Endothelial cell of umbilical vein (primary cell): ENCODE measurements around the gene PSPN. TPM values are rescaled to one million over a fixed set of nuclear protein-coding genes. Genes with fewer than 3 reads are reported as not detected.

Experiments used
- BruUV-seq: library from RNA; stranded (reverse); fragments of 400-500 nt; replicated peaks from 2 replicates; lab custom pipeline; 2021; lab: Mats Ljungman, UMichigan
- CTCF ChIA-PET: fragments of 300-600, 350-600 bp; sonication (Branson Sonifier 250); formaldehyde crosslinking; loops from one replicate; lab custom pipeline; 2021; ENCODE audit warnings: antibody characterized with exemption, inconsistent platforms; lab: Charles Lee
- POLR2A ChIA-PET: fragments of 300-600, 350-600 bp; sonication (Branson Sonifier 250); formaldehyde crosslinking; loops from one replicate; lab custom pipeline; 2021; ENCODE audit warnings: antibody characterized with exemption, inconsistent platforms; lab: Charles Lee
- DNase-seq: peaks from one replicate; pipeline ENCODE4 v3.0.0-alpha.2; 2011; ENCODE audit warnings: low read depth, low spot score
- FAIRE-seq: peaks from 2 replicates; lab custom pipeline; 2011; peaks lifted over from hg19 to GRCh38; lab: Jason Lieb, UNC
- H2AFZ ChIP-seq: 2 replicates; pipeline ENCODE4 v1.6.0; 2012; ENCODE audit warnings: low read depth, low read length, control low read depth, inconsistent platforms
- H3K27ac ChIP-seq: 2 replicates; pipeline ENCODE4 v1.5.1; 2011; ENCODE audit warnings: low read depth, mild to moderate bottlenecking, control low read depth, low read length, moderate library complexity; ENCODE audit not compliant: insufficient read depth
- H3K27me3 ChIP-seq, 2 experiments: 2 replicates each; pipeline versions ENCODE4 v1.6.0 to v1.6.1; 2011; ENCODE audit warnings: low read length in 2 of 2, mixed read lengths in 1 of 2; ENCODE audit not compliant: control insufficient read depth in 2 of 2, insufficient read depth in 2 of 2
- H3K36me3 ChIP-seq, 2 experiments: 2 replicates in 1 of 2; 3 replicates in 1 of 2; pipeline ENCODE4 v1.5.1; 2011; ENCODE audit warnings: low read length in 2 of 2, mild to moderate bottlenecking in 1 of 2, moderate library complexity in 1 of 2; ENCODE audit not compliant: control insufficient read depth in 2 of 2, insufficient read depth in 2 of 2; ENCODE audit errors: extremely low read depth in 1 of 2
- H3K4me1 ChIP-seq: 3 replicates; pipeline ENCODE4 v1.5.1; 2011; ENCODE audit warnings: mild to moderate bottlenecking, low read length; ENCODE audit not compliant: control insufficient read depth, insufficient read depth; ENCODE audit errors: extremely low read depth
- H3K4me2 ChIP-seq: 2 replicates; pipeline ENCODE4 v1.6.1; 2011; ENCODE audit warnings: low read length, control low read depth, mixed read lengths; ENCODE audit not compliant: insufficient read depth
- H3K4me3 ChIP-seq, 3 experiments: fragments of 200-600 bp in 1 of 3; sonication (generic), shearing (Covaris generic) in 1 of 3; replicated peaks in 1 of 3; 2 replicates each; pipeline ENCODE4 v1.5.1; 2011 to 2016; ENCODE audit warnings: control low read depth in 3 of 3, low read length in 3 of 3, mild to moderate bottlenecking in 2 of 3, inconsistent platforms in 1 of 3, low read depth in 1 of 3, moderate library complexity in 1 of 3; ENCODE audit not compliant: insufficient read depth in 1 of 3
- H3K79me2 ChIP-seq: 2 replicates; pipeline ENCODE4 v1.6.0; 2012; ENCODE audit warnings: low read length, inconsistent platforms; ENCODE audit not compliant: control insufficient read depth, insufficient read depth
- H3K9ac ChIP-seq: replicated peaks from 2 replicates; pipeline ENCODE3; 2011; ENCODE audit warnings: low read length, control low read depth; ENCODE audit not compliant: insufficient read depth; ENCODE audit errors: extremely low read depth
- H3K9me1 ChIP-seq: replicated peaks from 3 replicates; pipeline ENCODE4 v1.6.0; 2011; ENCODE audit warnings: mild to moderate bottlenecking, low read length; ENCODE audit not compliant: control insufficient read depth, insufficient read depth; ENCODE audit errors: extremely low read depth
- H3K9me3 ChIP-seq: replicated peaks from 2 replicates; pipeline ENCODE4 v1.5.1; 2012; ENCODE audit warnings: low read length, inconsistent platforms; ENCODE audit not compliant: control insufficient read depth, insufficient read depth
- H4K20me1 ChIP-seq: replicated peaks from 2 replicates; pipeline ENCODE3; 2011; ENCODE audit warnings: mild to moderate bottlenecking, low read length; ENCODE audit not compliant: control insufficient read depth, insufficient read depth; ENCODE audit errors: extremely low read depth
- EZH2 ChIP-seq: IDR thresholded peaks from 2 replicates; pipeline ENCODE4 v1.6.1; 2012; ENCODE audit warnings: borderline replicate concordance, low read depth, mild to moderate bottlenecking, moderate library complexity, low read length, inconsistent platforms; ENCODE audit not compliant: severe bottlenecking
- FOS ChIP-seq: IDR thresholded peaks from 2 replicates; pipeline ENCODE4 v1.6.1; 2011; ENCODE audit warnings: mild to moderate bottlenecking, low read length, moderate library complexity, borderline replicate concordance; ENCODE audit not compliant: insufficient read depth
- GATA2 ChIP-seq: IDR thresholded peaks from 2 replicates; pipeline ENCODE4 v1.7.0; 2011; ENCODE audit warnings: low read depth, mild to moderate bottlenecking, moderate library complexity, mixed read lengths, low read length; ENCODE audit not compliant: insufficient read length, insufficient read depth
- JUN ChIP-seq: IDR thresholded peaks from 2 replicates; pipeline ENCODE4 v1.6.1; 2011; ENCODE audit warnings: borderline replicate concordance, low read depth; ENCODE audit not compliant: insufficient read length, insufficient read depth
- MYC ChIP-seq: IDR thresholded peaks from one replicate; pipeline ENCODE4 v1.6.1; 2011; ENCODE audit warnings: mild to moderate bottlenecking, low read depth, low read length
- POLR2A ChIP-seq: IDR thresholded peaks from 2 replicates; pipeline ENCODE4 v1.6.1; 2012; ENCODE audit warnings: low read depth, mild to moderate bottlenecking, control low read depth, low read length
- POLR2AphosphoS5 ChIP-seq: IDR thresholded peaks from 2 replicates; pipeline ENCODE4 v1.6.1; 2012; ENCODE audit warnings: low read depth, mild to moderate bottlenecking, control low read depth, low read length, moderate library complexity; ENCODE audit not compliant: insufficient read depth
- dilution Hi-C: fragments of 300-500 bp; cut with MboI; formaldehyde crosslinking; loops from one replicate; pipeline ENCODE4 v1.15.0; 2019; ENCODE audit warnings: low sequenced_read_pairs; ENCODE audit not compliant: extremely low pct_ligation_motif_present
- intact Hi-C: fragments of 100-400 bp; cut with micrococcal nuclease; formaldehyde crosslinking; loops from one replicate; pipeline ENCODE4 v1.10.0; 2022
- polyA plus RNA-seq, 4 experiments: library from polyadenylated mRNA; depleted of rRNA in 3 of 4; stranded (reverse) in 3 of 4; unstranded in 1 of 4; fragments of >200 nt; gene quantifications; 2 replicates each; pipeline versions ENCODE4 v1.2.1 to v1.2.3, GENCODE V29; 2011 to 2012; ENCODE audit warnings: missing spikeins in 1 of 4
- total RNA-seq: library from RNA; stranded (reverse); gene quantifications from 2 replicates; pipeline ENCODE4 v1.2.3, GENCODE V29; 2021
- TF ChIP-seq, protein P1 (sequence below), 2 donors: IDR thresholded peaks; 1 replicate in 1 of 2; 2 replicates in 1 of 2; pipeline ENCODE4 v1.5.1; 2011; ENCODE audit warnings: low read length in 2 of 2, mild to moderate bottlenecking in 2 of 2, moderate library complexity in 2 of 2, control low read depth in 1 of 2, inconsistent platforms in 1 of 2, low read depth in 1 of 2; ENCODE audit not compliant: insufficient read depth in 1 of 2; ENCODE audit errors: extremely low read depth in 1 of 2
- TF ChIP-seq, protein P2 (sequence below): IDR thresholded peaks from 2 replicates; pipeline ENCODE4 v1.6.1; 2011; ENCODE audit not compliant: insufficient read depth, insufficient read length

PSPN gene
- total and polyA plus RNA-seq, 2 donors (not counting 3 experiments of a cell fraction or from before 2014, with no cell fraction given): 0.84 to 1.0 TPM

DNA sequence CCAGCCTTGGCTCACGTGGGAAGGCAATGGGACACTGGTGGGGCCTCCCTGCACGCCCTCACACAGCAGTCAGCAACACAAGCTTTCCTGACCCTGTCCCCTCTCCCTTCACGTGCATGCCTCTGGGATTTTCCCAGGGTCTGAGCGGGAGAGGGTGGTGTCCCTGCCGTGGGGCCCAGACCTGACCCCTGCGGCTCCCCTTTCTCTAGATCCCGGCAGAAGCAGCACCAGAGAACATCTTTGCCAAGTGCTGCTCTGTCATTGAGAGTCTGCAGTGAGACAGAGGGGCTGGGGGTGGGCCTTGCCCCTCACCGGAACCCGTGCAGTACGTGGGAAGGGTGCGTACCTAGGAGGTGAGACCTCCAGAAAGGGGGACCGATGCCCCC is 36.3 kb upstream of the PSPN start:
- H3K27ac ChIP-seq: no peak overlapping the region
- BruUV-seq: no TSS peak
- no peaks in the 10 kb centered on the region for H3K79me2 ChIP-seq
- no peak for DNase-seq
- no peak for FAIRE-seq
- ChIA-PET POLR2A (no interaction called here), CTCF (interaction anchor here (1.0 kb wide), 1 partner anchor 13 kb away, joined by 5 read pairs; the partner anchor contains the start of gene KHSRP)
- no peak overlapping the region for H3K4me3 ChIP-seq
- peaks cover 9 to 24% of the 10 kb centered on the region in 2 experiments for H3K36me3 ChIP-seq
- dilution Hi-C loops: no loop called here
- no peak overlapping the region for H3K4me2 ChIP-seq
- intact Hi-C loops: no loop called here
- TF ChIP-seq, protein P1, sequence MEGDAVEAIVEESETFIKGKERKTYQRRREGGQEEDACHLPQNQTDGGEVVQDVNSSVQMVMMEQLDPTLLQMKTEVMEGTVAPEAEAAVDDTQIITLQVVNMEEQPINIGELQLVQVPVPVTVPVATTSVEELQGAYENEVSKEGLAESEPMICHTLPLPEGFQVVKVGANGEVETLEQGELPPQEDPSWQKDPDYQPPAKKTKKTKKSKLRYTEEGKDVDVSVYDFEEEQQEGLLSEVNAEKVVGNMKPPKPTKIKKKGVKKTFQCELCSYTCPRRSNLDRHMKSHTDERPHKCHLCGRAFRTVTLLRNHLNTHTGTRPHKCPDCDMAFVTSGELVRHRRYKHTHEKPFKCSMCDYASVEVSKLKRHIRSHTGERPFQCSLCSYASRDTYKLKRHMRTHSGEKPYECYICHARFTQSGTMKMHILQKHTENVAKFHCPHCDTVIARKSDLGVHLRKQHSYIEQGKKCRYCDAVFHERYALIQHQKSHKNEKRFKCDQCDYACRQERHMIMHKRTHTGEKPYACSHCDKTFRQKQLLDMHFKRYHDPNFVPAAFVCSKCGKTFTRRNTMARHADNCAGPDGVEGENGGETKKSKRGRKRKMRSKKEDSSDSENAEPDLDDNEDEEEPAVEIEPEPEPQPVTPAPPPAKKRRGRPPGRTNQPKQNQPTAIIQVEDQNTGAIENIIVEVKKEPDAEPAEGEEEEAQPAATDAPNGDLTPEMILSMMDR (IDR thresholded peaks at IDR 0.05; ENCODE audit: extremely low read depth in 1 of 2, insufficient read depth in 1 of 2, low read depth in 1 of 2, low read length in 2 of 2): no peak
- TF ChIP-seq, protein P2, sequence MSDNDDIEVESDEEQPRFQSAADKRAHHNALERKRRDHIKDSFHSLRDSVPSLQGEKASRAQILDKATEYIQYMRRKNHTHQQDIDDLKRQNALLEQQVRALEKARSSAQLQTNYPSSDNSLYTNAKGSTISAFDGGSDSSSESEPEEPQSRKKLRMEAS: no peak
- TF ChIP-seq FOS (no peak), JUN (no peak), POLR2AphosphoS5 (no peak), GATA2 (no peak), EZH2 (no peak), POLR2A (no peak), MYC (no peak)
- H3K27me3 ChIP-seq: no peaks in the 10 kb centered on the region
- no peak overlapping the region for H2AFZ ChIP-seq
- H4K20me1 ChIP-seq: no peaks in the 10 kb centered on the region
- H3K9me3 ChIP-seq: no peaks in the 10 kb centered on the region
- H3K9me1 ChIP-seq: no peaks in the 10 kb centered on the region
- H3K4me1 ChIP-seq: no peaks in the 10 kb centered on the region
- H3K9ac ChIP-seq: no peak overlapping the region
